SHP77 treated with DMSO at 0.1 percent for 48 hours (cell line): Measurements from ENCODE around the gene ITPRIP.

Source experiments
- DNase-seq: peaks from one replicate; lab custom pipeline; 2025; lab: John Stamatoyannopoulos, UW

The ITPRIP gene

GRCh38 chr10:104337985-104338735 is at the start of gene ITPRIP:
TSS of gene ITPRIP (minus strand) at chr10:104338465. CDS start at chr10:104316051, 22,414 bp downstream.
- DNase-seq, result no peak

- no peak for DNase-seq
These were observed 49.0 kb upstream of the ITPRIP start for GRCh38 chr10:104387130-104387888.

- DNase-seq, result no peak
These were observed 42.1 kb upstream of the ITPRIP start for GRCh38 chr10:104380336-104380735.

GRCh38 chr10:104376784-104377300 is 38.6 kb upstream of the ITPRIP start:
- DNase-seq, result no peak

- no peak for DNase-seq
These were observed 36.3 kb upstream of the ITPRIP start for GRCh38 chr10:104374591-104374990.

GRCh38 chr10:104371753-104372152 is 33.5 kb upstream of the ITPRIP start:
- DNase-seq, result no peak

GRCh38 chr10:104368381-104368780 is 30.1 kb upstream of the ITPRIP start:
- DNase-seq, result no peak

- DNase-seq, result no peak
These were observed 29.6 kb upstream of the ITPRIP start for GRCh38 chr10:104367904-104368303.

GRCh38 chr10:104359811-104360210 is 21.5 kb upstream of the ITPRIP start:
- no peak for DNase-seq

- DNase-seq, result peak; percentile 83
These were observed 15.2 kb upstream of the ITPRIP start, which contains the start of gene CFAP58 for GRCh38 chr10:104353325-104354048. TSS of gene CFAP58 (plus strand) at chr10:104353833. CDS start at chr10:104353898, 65 bp downstream.

GRCh38 chr10:104351919-104352318 is 13.7 kb upstream of the ITPRIP start:
- DNase-seq, result no peak

GRCh38 chr10:104351061-104351702 is 12.9 kb upstream of the ITPRIP start:
- DNase-seq, result no peak

- peak; percentile 51 for DNase-seq
These were observed 11.9 kb upstream of the ITPRIP start for GRCh38 chr10:104350127-104350635.

- no peak for DNase-seq
These were observed 11.4 kb upstream of the ITPRIP start for GRCh38 chr10:104349623-104350126.

GRCh38 chr10:104348601-104349000 is 10.3 kb upstream of the ITPRIP start:
- DNase-seq, result no peak

GRCh38 chr10:104347295-104348045 is 9.2 kb upstream of the ITPRIP start:
- DNase-seq, result no peak

GRCh38 chr10:104345941-104346340 is 7.7 kb upstream of the ITPRIP start:
- DNase-seq, result no peak

GRCh38 chr10:104345515-104345914 is 7.2 kb upstream of the ITPRIP start:
- DNase-seq, result no peak

GRCh38 chr10:104344219-104344618 is 6.0 kb upstream of the ITPRIP start:
- DNase-seq, result no peak

GRCh38 chr10:104342941-104343411 is 4.7 kb upstream of the ITPRIP start:
- DNase-seq, result no peak
